HUES64 (cell line): ENCODE measurements around the gene NKX1-1.

Source experiments
- H3K27ac ChIP-seq: 2 replicates; pipeline ENCODE4 v1.7.0; 2013; ENCODE audit warnings: low read depth, low read length, inconsistent platforms
- H3K27me3 ChIP-seq: 2 replicates; pipeline ENCODE4 v1.6.1; 2013; ENCODE audit warnings: mild to moderate bottlenecking, low read length; ENCODE audit not compliant: insufficient read depth
- H3K36me3 ChIP-seq: 2 replicates; pipeline ENCODE4 v1.6.1; 2013; ENCODE audit warnings: mild to moderate bottlenecking, low read length; ENCODE audit not compliant: insufficient read depth
- H3K4me1 ChIP-seq: 2 replicates; pipeline ENCODE4 v1.6.1; 2013; ENCODE audit warnings: mild to moderate bottlenecking, low read length, moderate library complexity; ENCODE audit not compliant: insufficient read depth
- H3K4me3 ChIP-seq: 2 replicates; pipeline ENCODE4 v1.5.1; 2013; ENCODE audit warnings: mild to moderate bottlenecking, low read length, moderate library complexity
- H3K9ac ChIP-seq: 2 replicates; pipeline ENCODE4 v1.6.1; 2013; ENCODE audit warnings: mild to moderate bottlenecking, low read depth, low read length
- H3K9me3 ChIP-seq: 2 replicates; pipeline ENCODE4 v1.6.1; 2013; ENCODE audit warnings: low read depth, low read length; ENCODE audit not compliant: insufficient read depth
- WGBS: fragments of 150-250, 120-280 bp; methylation state at CpG from one replicate; pipeline ENCODE4 v1.1.7; 2013; ENCODE audit warnings: missing lambda C conversion rate; 5-methylcytosine and 5-hydroxymethylcytosine counted together

NKX1-1 gene

DNA sequence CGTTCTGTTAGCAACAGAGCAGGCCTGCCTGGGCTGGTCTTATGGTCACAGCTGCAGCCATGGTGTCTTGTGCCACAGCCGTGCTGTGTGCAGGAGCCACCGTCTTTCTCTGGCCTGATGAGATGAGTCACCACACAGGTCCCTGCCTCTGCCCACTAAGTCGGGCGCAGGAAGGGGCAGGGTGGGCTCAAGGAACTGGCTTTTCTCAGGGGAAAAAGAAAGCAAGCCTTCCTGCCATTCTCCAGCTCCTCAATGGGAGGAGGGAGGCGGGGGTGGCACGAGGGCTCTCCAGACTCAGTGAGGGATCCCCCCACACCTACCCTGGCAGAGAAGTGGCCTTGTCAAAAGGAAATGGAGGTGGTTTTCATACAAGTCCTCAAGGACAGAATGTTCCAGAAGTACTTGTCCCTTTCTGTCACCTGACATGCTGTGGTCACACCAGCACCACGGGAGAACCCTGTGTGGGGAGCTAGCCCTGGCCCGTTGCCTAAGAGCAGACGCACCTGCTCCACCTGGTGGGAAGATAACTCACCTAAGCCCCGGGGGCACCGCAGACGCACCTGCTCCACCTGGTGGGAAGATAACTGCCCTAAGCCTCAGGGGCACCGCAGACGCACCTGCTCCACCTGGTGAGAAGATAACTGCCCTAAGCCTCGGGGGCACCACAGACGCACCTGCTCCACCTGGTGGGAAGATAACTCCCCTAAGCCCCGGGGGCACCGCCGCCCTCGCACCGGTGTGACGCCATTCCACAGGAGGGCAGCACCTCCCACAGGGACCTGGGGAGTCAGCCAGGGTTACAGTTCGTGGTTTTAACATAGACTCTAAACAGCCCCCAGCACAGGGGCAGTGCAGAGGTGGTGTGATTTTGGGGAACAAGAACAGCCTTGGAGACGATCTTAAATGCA lies 40.7 kb downstream of the NKX1-1 start:
- H3K4me1 ChIP-seq, result no peaks in the 10 kb centered on the region
- H3K9me3 ChIP-seq, result no peaks in the 10 kb centered on the region
- H3K27me3 ChIP-seq, result no peaks in the 10 kb centered on the region
- H3K4me3 ChIP-seq, result no peak overlapping the region
- WGBS, result 89% methylated on average over 23 of the region's 25 CpGs
- no peak overlapping the region for H3K9ac ChIP-seq
- H3K36me3 ChIP-seq, result no peaks in the 10 kb centered on the region
- no peak overlapping the region for H3K27ac ChIP-seq

DNA sequence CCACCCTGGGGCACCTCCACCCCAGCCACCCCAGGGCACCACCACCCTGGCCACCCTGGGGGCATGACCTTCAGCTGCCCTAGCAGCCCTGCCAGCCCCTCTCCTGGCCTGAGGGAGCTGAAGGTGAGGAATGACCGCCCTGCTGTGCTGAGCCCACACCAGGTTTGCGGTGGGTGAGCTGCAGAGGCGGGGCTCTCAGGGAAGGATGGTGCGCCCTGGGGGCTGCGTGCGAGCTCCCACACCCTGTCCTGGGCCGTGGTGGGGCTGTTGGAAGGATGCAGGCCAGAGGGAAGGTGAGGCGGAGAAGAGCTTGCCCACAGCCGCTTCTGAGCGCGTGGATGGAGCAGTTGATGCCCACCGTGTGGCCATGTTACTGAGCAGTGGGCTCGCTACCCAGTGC lies 41.5 kb downstream of the NKX1-1 start:
- no peak overlapping the region for H3K27ac ChIP-seq
- H3K27me3 ChIP-seq, result no peaks in the 10 kb centered on the region
- H3K4me3 ChIP-seq, result no peak overlapping the region
- H3K9ac ChIP-seq, result no peak overlapping the region
- no peaks in the 10 kb centered on the region for H3K36me3 ChIP-seq
- 91% methylated on average over 13 of the region's 13 CpGs for WGBS
- no peaks in the 10 kb centered on the region for H3K9me3 ChIP-seq
- no peaks in the 10 kb centered on the region for H3K4me1 ChIP-seq

DNA sequence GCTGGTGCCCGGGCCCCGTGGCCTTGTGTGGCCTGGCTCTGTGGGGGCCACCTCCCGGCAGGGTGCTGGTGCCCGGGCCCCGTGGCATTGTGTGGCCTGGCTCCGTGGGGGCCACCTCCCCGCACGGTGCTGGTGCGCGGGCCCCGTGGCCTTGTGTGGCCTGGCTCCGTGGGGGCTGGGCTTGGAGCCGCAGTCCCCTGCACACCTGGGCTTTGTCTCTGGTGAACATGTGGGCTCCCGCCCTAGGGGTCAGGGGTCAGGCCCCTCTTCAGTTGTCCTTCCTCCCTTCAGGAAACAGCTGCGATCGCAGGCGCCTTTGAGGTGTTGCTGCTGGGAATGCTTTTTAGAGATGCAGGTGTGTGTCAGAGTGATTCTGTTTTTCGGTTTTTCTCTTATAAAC lies 42.0 kb downstream of the NKX1-1 start:
- Histone ChIP-seq H3K27ac (no peak overlapping the region), H3K4me3 (no peak overlapping the region), H3K9me3 (no peaks in the 10 kb centered on the region), H3K4me1 (no peaks in the 10 kb centered on the region), H3K36me3 (0 out of 2 replicates have a peak, but pooled peaks cover 3% of the 10 kb centered on the region), H3K27me3 (no peaks in the 10 kb centered on the region), H3K9ac (no peak overlapping the region)
- WGBS, result 90% methylated on average over 15 of the region's 18 CpGs

DNA sequence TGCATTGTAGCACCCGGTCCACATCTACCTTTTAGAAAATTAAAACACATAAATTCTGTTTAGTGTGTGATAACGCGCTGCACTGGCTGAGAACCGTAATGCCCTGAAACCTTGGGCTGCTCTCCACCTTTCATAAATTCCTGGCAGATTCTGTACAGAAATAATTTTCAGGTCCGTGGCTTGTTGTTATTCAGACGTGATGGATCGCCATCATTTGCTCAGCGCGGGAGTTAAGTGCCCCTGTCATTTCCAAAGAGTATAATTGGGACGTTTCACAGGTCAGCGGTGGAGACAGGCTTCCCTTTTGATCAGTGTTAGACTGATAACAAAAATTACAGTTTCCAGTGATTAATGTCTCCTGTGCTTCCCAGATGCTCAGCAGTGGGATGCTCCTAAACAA lies 42.7 kb downstream of the NKX1-1 start:
- WGBS, result 97% methylated on average over 10 of the region's 11 CpGs
- Histone ChIP-seq H3K4me1 (no peaks in the 10 kb centered on the region), H3K27me3 (no peaks in the 10 kb centered on the region), H3K27ac (no peak overlapping the region), H3K4me3 (no peak overlapping the region), H3K36me3 (peaks cover 5% of the 10 kb centered on the region; the same call in 1 of the 2 replicates), H3K9ac (no peak overlapping the region), H3K9me3 (no peaks in the 10 kb centered on the region)

DNA sequence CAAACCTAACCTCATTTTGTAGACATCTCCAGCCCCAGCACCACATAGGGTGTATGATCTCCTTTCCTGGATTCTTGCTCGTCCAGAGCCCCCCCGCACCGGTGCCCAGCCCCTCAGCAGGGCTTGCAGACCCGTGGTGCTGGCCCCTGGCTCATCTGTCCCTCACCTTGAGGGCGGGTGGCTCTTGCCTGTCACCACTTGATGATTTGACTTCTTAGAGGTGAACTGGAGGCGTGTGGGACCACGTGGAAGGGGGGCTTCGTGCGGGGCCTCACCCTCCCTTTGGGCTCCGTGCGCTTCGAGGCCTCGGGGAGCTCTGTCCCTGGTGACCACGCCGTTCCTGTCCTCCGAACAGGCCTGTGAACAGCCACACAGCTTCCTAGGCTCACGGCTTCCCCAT lies 43.7 kb downstream of the NKX1-1 start:
- H3K27ac ChIP-seq, result no peak overlapping the region
- no peaks in the 10 kb centered on the region for H3K4me1 ChIP-seq
- H3K27me3 ChIP-seq, result no peaks in the 10 kb centered on the region
- peaks cover 10% of the 10 kb centered on the region; the same call in 1 of the 2 replicates for H3K36me3 ChIP-seq
- no peak overlapping the region for H3K4me3 ChIP-seq
- no peak overlapping the region for H3K9ac ChIP-seq
- 94% methylated on average over 17 of the region's 17 CpGs for WGBS
- H3K9me3 ChIP-seq, result no peaks in the 10 kb centered on the region

DNA sequence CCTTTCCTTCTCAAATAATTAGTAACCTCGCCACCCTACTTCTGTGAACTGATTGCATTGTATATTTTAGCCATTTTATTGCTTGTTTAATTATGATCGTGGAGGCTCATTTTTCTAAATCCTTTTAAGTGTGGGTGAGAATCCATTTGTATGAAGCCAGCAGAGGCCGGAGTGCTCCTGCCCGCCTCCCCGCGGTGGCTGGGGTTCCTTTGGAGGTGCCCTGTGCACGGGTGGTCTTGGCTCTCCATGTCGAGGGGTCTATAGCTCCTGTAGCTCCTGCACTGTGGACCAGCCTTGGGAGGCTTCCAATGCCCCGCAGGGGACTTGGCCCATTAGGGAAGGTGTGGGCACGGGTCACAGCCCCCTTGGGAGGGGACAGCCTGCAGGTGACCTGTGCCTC lies 44.2 kb downstream of the NKX1-1 start:
- Histone ChIP-seq H3K4me1 (no peaks in the 10 kb centered on the region), H3K9ac (no peak overlapping the region), H3K4me3 (no peak overlapping the region), H3K27ac (no peak overlapping the region), H3K9me3 (no peaks in the 10 kb centered on the region), H3K27me3 (no peaks in the 10 kb centered on the region), H3K36me3 (peaks cover 10% of the 10 kb centered on the region; the same call in 1 of the 2 replicates)
- WGBS, result 94% methylated on average over 10 of the region's 10 CpGs

DNA sequence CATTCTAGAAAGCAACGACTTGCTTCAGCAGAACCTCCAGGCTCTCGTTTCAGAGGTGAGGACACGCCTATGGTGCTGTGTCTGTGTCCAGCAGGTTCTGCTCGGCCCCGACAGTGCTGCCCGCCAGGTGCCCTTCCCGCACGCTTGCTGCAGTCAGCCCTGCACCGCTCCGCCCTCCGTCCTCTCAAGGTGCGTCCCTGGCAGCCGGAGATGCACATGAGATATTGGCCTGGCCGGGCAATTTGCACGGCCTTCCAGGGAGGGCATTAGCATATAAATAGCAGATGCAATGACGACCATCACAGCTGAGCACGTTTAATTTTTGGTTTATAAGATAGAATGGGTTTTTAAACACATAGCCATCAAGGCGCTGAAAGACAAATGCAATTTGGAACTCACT lies 44.8 kb downstream of the NKX1-1 start:
- H3K4me3 ChIP-seq, result no peak overlapping the region
- no peak overlapping the region for H3K27ac ChIP-seq
- H3K36me3 ChIP-seq, result peaks cover 10% of the 10 kb centered on the region; the same call in 1 of the 2 replicates
- no peak overlapping the region for H3K9ac ChIP-seq
- 87% methylated on average over 18 of the region's 18 CpGs for WGBS
- H3K27me3 ChIP-seq, result no peaks in the 10 kb centered on the region
- no peaks in the 10 kb centered on the region for H3K4me1 ChIP-seq
- no peaks in the 10 kb centered on the region for H3K9me3 ChIP-seq

DNA sequence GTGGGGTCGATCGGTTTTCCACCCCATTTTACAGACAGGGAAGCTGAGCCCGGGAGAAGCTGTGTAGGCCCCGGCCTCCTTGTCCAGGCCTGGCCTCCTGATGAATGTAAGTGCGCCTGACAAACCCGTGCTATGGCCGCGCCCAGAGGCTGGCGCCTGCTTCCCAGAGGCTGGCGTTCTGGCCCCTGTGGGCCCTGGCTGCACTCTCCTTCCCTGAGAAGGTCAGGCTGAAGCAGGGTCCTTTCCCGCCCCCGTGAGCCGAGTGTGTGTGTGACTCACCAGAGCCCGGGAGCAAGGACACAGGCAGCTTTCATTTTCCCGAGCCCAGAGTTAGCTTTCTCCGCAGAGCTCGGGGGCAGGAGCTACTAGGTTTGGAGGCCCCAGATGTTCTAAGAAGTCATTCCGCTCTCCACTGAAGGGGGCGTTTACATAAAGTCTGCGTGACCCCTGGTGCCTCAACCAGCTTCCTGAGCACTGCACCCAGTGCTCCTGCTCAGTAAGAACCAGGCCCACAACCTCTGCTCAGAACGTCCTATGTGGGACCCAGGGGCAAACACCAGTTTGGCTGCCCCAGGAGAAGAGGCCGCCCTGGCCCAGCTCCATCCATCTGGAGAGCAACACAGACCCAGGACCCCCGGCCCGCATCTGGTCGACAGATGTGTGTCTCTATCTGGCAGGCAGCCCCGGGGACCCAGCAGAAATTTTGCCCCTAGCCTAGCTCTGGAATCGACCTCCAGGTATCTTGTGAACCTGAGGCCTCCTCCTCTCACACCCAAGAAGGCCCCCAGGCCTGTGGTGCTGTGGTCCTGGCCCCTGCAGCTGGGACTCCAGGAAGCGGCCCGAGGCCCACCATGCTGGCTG lies 45.6 kb downstream of the NKX1-1 start:
- H3K27me3 ChIP-seq, result no peaks in the 10 kb centered on the region
- WGBS, result 91% methylated on average over 29 of the region's 29 CpGs
- H3K9me3 ChIP-seq, result no peaks in the 10 kb centered on the region
- no peak overlapping the region for H3K4me3 ChIP-seq
- H3K4me1 ChIP-seq, result no peaks in the 10 kb centered on the region
- H3K36me3 ChIP-seq, result peaks cover 10% of the 10 kb centered on the region; the same call in 1 of the 2 replicates
- H3K27ac ChIP-seq, result no peak overlapping the region
- H3K9ac ChIP-seq, result no peak overlapping the region

DNA sequence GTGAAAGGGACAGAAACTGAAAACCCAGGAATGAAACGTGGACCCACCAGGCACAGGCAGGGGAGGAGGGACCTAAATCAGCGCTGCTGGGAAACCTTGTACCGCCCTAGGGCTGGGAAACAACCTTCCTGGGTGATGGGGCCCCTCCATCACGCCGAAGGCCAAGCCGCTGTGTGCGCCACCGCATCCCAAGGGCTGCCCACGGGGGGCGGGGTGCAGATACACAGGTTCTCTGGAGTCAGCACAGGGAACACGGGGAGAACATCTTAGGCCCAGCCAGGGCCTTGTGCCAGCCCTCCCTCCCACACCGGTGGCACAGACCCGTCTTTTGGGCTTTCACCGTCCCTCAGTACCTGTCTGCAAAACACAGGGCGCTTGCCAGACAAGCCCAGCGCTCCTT lies 46.3 kb downstream of the NKX1-1 start:
- Histone ChIP-seq H3K9ac (no peak overlapping the region), H3K9me3 (no peaks in the 10 kb centered on the region), H3K4me3 (no peak overlapping the region), H3K27ac (no peak overlapping the region), H3K4me1 (no peaks in the 10 kb centered on the region), H3K36me3 (peaks cover 15% of the 10 kb centered on the region; the same call in 1 of the 2 replicates), H3K27me3 (no peaks in the 10 kb centered on the region)
- 95% methylated on average over 16 of the region's 16 CpGs for WGBS

DNA sequence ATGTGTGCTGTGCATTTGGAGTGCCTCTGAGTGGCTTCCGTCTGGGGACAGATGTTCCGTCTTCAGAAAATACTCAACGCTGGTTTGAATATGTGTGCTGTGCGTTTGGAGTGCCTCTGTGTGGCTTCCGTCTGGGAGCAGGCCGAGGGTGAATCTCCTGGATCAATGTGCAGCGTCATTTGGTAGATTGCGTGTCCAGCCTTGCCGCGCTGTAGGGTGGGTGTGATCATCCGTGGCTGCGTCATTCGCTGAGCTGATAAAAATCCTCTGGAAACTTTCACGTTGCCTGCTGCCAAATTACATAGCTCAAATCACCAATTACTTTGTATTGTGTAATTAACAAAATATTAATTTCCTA lies 47.1 kb downstream of the NKX1-1 start:
- H3K36me3 ChIP-seq, result peaks cover 16% of the 10 kb centered on the region; the same call in 1 of the 2 replicates
- H3K27ac ChIP-seq, result no peak overlapping the region
- no peak overlapping the region for H3K4me3 ChIP-seq
- 95% methylated on average over 13 of the region's 14 CpGs for WGBS
- H3K9ac ChIP-seq, result no peak overlapping the region
- H3K9me3 ChIP-seq, result no peaks in the 10 kb centered on the region
- H3K4me1 ChIP-seq, result no peaks in the 10 kb centered on the region
- no peaks in the 10 kb centered on the region for H3K27me3 ChIP-seq
